ENCODE measurements around the gene POLR3H.
"Not testable (repeated sequence)": the region's sequence is repeated elsewhere in the genome, so short reads cannot be mapped to it uniquely, and the experiment has no call there.

Gene POLR3H

DNA sequence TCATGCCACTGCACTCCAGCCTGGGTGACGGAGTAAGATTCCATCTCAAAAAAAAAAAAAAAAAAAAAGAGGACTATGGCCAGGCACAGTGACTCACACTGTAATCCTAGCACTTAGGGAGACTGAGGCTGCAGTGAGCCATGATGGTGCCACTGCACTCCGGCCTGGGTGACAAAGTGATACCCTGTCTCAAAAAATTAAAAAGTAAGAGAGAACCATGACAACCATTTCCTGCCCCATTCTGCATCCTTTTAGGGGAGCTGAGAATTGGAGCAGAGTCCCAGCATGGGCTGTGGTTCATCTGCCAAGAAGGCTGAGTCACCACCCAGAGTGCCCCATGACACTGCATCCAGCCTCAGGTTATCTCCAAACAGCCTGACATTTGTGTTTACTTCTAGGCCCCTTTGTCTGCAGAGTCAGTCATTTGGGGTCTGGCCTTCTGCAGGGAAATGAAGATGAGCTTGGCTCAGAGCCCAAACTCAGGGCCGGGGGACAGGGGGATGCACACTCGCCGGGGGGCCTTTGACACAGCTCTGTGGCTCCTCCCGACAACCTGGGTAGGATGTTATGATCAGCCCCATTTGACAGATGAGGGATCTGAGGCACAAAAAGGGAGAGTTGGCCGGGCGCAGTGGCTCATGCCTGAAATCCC lies 21.3 kb upstream of the POLR3H start:
- DNase-seq (ENCODE audit: low read depth in 3 of 3, low spot score in 1 of 3), result no peak

DNA sequence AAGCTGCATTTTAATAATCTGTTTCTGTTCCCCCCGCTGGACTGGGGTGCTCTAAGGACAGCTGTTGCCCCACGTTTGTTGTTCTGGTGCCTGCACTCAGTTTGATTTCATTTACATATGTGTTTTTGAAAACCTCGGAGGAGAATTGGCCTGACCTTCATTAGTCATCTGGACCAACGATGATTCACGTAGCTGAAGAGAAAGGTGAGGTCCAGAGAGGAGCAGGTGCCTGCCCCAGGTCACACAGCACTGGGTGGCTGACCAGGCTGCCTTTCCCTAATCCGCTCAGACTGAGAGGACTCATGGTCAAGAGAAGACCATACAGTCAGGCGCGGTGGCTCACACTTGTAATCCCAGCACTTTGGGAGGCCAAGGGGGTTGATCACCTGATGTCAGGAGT lies 20.3 kb upstream of the POLR3H start:
- no peak for DNase-seq (ENCODE audit: low read depth in 3 of 3, low spot score in 1 of 3)

DNA sequence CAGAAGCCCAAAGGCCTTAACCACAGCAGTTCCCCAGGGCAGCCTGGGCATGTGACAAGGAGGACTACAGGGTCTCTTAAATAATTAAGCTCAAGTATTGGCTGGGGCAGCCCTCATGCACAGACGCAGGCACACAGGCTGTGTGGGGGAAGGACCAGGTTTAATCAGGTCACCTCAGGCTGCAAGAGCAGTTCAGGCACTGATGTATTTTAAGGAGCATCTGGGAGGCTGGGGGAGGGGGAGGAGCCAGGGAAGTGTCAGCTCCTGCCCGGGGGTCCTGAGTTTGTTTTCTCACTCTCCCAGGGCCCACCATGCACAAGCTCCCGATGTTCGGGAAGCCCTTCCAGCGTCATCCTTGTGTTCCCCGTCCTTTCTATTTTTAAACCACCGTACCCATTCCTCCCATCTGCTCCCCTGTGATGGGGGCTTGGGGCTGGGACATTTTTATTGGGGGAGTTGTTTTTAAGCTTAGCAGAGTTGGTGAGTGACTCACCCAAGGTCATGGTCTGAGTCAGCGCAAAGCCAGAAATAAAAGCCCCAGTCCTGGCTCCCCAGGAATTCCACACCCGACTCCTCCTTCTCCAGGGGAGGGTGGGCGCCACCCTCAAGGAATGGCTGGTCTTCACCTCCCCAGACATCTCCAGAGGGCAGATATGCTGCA lies 18.9 kb upstream of the POLR3H start:
- no peak for DNase-seq (ENCODE audit: low read depth in 3 of 3, low spot score in 1 of 3)

DNA sequence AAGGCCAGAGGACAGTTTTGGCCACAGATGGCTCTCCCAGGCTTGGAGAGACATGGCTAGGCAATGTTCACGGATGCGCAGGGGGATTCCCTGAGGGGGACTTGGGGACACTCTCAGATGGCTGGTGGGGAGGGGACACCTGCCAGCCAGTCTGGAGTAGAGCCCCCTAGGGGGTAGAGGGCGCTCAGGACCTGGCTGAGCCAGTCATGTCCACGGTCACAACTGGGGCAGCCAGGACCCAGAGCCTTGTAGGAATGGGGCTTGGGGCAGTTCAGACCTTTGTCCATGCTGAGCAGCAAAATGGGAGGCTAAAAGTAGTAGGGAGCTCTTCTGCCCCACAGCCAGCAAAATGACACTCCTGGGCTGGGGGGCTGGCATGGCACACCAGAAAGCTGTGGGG lies 18.2 kb upstream of the POLR3H start:
- no peak for DNase-seq (ENCODE audit: low read depth in 3 of 3, low spot score in 1 of 3)

DNA sequence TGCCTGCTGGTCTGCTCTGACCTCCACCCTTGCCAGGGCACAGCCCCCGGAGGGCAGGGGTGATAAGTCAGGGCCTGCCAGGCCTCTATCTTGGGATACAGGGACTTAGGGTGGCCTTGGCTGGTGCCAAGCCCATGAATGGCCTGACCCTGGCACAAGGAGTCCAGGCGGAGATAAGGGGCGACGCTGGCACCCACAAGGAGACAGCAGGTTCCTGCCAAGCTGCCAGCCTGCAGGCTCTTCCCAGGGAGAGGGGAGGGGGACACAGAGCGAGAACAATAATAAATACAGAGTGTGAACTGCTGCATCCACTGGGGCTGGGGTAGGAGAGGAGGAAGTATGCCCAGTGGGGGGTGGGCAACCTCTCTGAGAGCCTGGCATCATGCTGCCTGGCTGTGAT lies 17.5 kb upstream of the POLR3H start:
- no peak for DNase-seq (ENCODE audit: low read depth in 3 of 3, low spot score in 1 of 3)

DNA sequence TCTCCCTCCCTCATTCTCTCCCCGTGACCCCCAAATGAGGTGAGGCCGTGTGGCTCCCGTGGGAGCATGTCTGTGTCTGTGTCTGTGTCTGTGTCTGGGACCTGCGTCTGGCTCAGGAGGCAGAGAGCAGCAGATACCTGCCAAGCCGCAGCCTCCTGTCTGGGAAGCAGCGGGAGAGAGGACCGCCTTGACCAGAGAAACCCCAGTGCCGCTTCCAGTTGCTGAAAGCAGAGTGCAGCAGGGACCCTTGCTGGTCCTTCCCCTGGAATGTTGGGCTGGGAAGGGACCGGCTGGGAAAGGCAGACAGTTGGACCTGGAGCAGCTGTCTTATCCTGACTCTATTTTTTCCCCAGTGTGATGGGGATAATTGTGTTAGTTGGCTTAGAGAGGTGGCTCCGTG lies 17.1 kb upstream of the POLR3H start:
- DNase-seq (ENCODE audit: low read depth in 3 of 3, low spot score in 1 of 3), result no peak

DNA sequence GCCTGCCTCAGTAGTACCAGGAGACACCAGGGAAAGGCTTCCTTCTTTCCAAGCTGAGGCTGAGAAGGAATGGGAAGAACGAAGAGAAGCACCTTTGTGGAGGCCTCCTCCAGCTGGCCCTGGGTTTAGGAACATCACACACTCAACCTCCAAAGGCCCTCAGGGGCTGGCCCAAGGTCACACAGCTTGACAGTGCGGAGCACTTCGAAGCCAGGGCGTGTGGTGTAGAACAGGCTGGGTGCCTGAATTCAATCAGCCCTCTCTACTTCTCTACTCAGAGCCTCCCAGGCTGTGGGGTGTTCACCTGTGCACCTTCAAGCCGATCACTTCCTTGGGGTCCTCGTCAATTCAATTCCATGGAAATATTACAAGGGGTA lies 15.8 kb upstream of the POLR3H start:
- no peak for DNase-seq (ENCODE audit: low read depth in 3 of 3, low spot score in 1 of 3)

DNA sequence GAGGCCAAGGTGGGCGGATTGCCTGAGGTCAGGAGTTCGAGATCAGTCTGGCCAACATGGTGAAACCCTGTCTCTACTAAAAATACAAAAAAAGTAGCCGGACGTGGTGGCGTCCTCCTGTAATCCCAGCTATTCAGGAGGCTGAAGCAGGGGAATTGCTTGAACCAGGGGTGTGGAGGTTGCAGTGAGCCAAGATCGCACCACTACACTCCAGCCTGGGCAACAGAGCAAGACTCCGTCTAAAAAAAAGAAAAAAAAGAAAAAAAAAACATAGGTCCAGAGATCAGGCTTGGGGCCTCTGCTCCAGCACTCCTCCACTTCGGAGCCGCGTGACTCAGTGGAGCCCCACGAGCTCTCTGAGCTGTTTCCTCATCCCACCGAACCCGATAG lies 14.0 kb upstream of the POLR3H start:
- DNase-seq (ENCODE audit: low read depth in 3 of 3, low spot score in 1 of 3), result not testable (repeated sequence)

DNA sequence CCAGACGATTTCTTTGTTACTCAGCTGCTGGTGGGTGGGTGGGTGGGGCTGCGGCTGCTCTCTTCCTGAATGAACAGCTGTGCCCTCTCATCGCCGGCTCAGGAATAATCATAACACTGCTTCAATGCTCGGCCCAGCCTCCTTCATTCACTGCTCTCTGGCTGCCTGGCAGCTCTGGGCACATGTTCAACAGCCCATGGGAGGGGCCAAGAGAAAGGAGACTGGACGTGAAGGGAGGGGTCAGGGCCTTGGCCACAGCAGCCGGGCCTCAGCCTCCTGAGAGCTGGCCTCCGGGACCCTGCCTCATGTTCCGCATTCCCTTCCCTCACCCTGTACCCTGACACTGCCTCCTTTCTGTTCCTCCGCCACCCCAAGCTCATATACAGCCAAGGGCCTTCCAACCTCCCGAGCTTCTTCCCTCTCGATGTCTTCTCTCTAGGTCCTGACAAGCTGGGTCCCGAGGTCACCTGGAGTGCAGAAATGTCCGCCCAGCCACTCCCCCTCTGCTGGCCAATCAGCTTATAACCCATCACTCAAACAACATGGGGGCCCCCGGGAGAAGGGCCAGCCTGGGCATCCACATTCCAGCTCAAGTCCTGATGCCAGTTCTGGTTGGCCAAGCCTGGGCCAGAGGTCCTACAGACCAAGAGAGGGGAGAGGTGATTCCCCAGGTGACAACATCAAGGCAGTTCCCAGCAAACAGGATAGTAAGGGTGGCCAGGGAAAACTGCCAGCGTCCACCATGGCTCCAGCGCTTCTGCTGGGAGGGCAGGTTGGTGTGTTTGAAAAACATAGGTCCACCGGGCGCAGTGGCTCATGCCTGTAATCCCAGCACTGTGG lies 13.4 kb upstream of the POLR3H start:
- no peak for DNase-seq (ENCODE audit: low read depth in 3 of 3, low spot score in 1 of 3)

DNA sequence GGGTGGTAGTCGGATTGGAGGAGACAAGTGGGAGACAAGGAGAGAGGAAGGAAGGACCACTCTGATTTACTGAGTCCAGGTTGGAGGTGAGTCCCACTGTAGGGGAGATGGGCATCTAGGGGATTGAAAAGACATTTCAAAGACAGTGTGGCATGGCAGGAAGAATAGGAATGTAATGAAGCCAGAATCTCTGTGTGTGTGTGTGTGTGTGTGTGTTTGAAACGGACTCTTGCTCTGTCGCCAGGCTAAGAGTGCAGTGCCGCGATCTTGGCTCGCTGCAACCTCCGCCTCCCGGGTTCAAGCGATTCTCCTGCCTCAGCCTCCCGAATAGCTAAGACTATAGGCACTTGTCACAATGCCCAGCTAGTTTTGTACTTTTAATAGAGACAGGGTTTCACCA lies 12.3 kb upstream of the POLR3H start:
- no peak for DNase-seq (ENCODE audit: low read depth in 3 of 3, low spot score in 1 of 3)

DNA sequence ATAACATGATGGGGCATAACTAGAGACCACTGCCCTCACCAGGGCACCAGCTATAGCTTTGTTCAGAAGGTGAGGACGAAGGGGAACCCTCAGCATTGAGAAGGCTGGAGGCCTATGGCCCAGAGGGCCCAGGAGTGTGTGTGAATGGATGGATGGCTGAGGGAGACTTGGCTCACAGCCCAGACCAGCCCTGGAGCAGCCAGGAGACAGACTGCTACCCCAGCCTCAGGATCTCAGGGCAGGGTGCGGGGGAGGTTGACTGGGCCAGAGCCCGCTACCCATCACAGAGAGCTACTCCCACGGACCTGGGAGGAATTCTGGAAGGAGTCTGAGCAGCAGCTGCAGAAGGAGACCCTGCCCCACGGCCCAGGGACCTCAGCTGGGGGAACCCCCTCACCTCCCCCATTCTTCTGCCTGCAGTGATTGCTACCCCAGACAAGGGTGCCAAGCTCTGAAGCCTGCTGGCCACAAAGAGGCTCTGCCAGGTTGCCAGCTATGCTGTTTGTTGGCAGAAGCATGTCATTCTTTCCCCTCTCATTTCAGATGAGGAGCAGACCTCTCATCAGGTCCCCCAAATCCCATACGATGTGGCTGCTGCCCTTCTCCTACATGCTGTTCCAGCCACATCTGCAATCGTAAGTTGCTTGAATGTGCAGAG lies 11.2 kb upstream of the POLR3H start:
- DNase-seq (ENCODE audit: low read depth in 3 of 3, low spot score in 1 of 3), result no peak

DNA sequence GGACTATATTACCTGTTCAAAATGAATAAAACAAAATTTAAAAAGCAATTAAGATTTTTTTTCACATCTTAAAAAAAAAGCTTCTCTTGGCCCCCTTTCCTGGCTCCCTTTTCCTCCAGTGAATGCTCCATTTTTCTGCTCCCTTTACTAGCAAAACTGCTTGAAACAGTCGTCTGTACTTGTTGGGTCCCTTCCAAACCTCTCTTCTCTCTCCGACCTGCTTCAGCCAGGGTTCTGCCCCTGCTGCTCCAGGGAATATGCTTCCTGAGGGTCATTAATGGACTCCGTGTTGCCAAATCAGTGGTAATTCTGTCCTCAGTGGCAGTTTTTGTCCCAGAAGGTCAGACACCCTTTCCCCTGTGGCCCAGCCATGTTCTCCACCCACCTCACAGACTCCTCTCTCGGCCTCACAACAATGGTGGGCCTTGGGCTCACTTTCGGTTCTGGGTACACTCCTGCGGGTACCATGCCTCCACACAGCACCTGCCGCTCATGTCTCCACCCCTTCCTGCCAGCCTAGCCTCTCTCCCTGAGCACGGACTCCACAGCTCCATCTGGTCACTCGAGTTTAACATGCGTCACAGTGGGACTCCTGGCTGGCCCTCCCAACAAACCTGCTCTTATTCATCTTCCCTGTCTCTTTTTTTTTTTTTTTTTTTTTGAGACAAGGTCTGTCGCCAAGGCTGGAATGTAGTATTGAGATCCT lies 7.8 kb upstream of the POLR3H start:
- DNase-seq (ENCODE audit: low read depth in 3 of 3, low spot score in 1 of 3), result no peak

DNA sequence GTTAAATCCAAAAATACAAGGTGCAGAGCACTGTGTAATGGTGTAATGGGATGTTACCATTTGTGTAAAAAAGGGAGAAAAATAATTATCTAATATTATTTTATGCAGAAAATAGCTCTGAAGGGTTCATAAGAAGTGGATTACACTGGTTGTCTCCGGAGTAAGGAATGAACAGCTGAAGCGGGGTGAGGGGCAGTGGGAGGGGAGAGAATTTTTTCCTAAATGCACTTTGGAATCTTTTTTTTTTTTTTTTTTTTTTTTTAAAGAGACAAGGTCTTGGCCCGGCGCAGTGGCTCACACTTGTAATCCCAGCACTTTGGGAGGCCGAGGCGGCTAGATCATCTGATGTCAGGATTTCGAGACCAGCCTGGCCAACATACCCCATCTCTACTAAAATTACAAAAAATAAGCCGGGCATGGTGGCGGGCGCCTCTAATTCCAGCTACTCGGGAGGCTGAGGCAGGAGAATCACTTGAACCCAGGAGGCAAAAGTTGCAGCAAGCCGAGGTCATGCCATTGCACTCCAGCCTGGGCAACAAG lies 6.8 kb upstream of the POLR3H start:
- DNase-seq (ENCODE audit: low read depth in 3 of 3, low spot score in 1 of 3), result no peak

DNA sequence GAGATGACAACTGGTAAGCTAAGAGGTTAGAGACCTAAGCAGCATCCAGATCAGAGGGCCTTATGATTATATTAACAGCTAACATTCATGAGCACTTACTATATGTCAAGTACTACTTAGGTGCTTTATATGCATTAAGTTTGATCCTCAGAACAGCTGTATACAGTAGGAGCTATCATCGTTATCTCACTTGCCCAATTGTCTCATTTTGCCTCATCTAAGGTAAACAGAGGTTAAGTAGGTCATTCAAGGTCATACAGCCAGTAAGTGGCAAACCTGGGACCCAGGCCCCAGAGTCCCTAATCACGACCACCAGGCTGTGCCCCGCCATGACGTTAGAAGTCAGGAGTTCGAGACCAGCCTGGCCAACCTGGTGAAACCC lies 4.6 kb upstream of the POLR3H start:
- DNase-seq (ENCODE audit: low read depth in 3 of 3, low spot score in 1 of 3), result no peak

DNA sequence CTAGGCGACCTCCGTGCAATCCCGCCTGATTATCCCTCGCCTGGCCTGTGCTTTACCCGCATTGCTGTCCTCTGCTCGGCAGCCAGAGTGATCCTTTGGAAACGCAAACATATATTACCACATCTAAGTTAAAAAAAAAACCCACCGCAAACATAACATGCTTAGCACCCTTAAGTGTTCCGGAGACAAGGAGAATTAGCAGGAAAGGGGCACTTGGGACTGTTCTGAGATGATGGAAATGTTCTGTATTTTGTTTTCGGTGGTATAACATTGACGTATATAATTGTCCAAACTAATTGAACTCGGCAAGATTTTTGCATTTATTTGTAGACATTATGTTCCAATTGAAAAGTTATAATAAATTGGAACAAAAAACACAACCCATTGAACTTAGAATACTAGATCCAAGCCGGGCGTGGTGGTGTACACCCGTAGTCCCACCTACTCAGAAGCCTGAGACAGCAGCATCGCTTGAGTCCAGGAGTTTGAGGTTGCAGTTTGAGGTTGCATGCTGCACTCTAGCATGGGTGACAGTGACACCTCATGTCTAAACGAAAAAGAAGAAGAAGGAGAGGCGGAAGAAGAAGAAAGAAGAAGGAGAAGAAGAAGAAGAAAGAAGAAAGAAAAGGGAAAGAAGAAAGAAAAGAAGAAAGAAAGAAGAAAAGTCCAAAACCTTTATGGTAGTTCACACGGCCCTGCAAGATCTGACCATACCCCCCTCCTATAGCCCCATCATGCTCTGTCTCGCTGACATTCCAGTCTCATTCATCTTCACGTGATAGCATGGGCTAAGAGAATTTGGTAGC lies 604 bp upstream of the POLR3H start:
- DNase-seq (ENCODE audit: low read depth in 3 of 3, low spot score in 1 of 3), result no peak

DNA sequence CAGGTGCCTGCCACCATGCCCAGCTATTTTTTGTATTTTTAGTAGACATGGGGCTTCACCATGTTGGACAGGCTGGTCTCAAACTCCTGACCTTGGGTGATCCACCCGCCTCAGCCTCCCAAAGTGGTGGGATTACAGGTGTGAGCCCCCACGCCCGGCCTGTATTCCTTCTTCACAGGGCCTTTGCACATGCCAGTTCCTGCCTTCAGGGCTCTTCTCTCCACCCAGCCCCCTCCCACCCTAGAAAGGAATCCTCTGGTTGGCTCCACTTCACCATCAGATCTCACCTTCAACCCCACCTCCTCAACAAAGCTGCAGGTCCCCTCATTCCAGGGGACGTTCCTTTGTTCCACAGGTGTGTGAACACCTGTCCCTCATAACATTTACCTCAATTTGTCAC lies 2.0 kb downstream of the POLR3H start:
- no peak for DNase-seq (ENCODE audit: low read depth in 3 of 3, low spot score in 1 of 3)

DNA sequence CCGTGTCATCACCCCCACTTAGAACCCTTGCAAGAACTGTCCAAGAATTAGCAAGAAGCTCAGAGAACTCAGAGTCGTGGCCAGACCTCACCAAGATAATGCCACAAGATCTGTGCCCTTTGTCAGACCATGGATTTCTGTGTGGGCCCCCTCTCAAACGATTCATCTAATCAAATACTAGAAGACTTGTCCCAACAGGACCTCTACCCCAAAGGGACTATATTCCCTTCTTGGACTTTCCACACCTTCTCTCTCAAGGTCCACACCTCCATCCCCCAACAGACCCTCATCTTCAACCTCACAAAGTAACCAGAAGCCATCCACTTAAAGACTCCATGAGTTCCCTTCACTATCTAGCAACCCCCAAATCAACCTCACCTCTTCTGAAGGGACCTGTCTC lies 2.8 kb downstream of the POLR3H start:
- no peak for DNase-seq (ENCODE audit: low read depth in 3 of 3, low spot score in 1 of 3)

DNA sequence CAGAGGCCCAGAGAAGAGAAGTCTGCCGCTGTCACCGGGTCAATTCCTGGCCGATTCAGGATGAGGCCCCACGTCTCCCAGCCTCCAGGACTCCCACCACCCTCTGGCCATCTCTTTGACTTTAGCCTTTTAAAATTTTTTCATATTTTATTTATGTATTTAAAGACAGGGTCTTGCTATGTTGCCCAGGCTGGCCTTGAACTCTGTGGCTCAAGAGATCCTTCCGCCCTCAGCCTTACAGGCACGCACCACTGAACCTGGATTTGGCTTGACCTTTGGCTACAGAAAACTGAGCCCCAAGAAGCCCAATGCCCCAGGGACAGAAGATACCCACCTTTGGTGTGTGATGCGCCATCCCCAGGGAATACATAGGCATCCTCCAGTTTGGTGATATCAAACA lies 3.9 kb downstream of the POLR3H start:
- DNase-seq (ENCODE audit: low read depth in 3 of 3, low spot score in 1 of 3), result no peak

DNA sequence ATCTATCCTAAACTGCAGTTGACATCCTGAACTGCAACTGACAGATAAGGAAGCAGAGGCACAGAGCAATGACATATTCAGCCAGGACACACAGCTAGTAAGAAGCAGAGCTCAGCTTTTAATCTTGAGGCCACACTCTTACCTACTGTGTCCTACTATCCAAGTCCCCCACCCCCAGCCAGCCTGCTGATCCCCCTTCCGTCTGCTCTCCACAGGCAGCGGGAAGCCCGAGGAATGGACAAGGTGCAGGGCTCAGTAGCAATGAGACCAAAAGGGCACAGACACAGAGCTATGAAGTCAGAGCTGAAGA lies 4.3 kb downstream of the POLR3H start:
- no peak for DNase-seq (ENCODE audit: low read depth in 3 of 3, low spot score in 1 of 3)
